SH-SY5Y (cell line): Measurements from ENCODE around the gene AK5.

ENCODE experiments used
- GATA2 ChIP-seq: IDR thresholded peaks from 2 replicates; pipeline ENCODE4 v1.6.1; 2011; ENCODE audit warnings: mild to moderate bottlenecking, low read depth, low read length
- GATA3 ChIP-seq: IDR thresholded peaks from 2 replicates; pipeline ENCODE4 v1.6.1; 2011; ENCODE audit warnings: low read depth, mild to moderate bottlenecking, low read length, moderate library complexity

GRCh38 chr1:77532641-77533040 lies 250.8 kb downstream of the AK5 start:
- TF ChIP-seq GATA2 (no peak), GATA3 (no peak)
